D721Med (cell line): ENCODE measurements around the gene GNPDA1.
A peak's percentile ranks its signal among the peaks of the same experiment; 100 is the strongest.

Experiments used
- DNase-seq: peaks from one replicate; pipeline ENCODE4 v3.0.0; 2011; ENCODE audit warnings: low spot score; ENCODE audit not compliant: insufficient read length
- FAIRE-seq: peaks from 2 replicates; lab custom pipeline; 2011; peaks lifted over from hg19 to GRCh38; lab: Jason Lieb, UNC
- CTCF ChIP-seq: IDR thresholded peaks from 2 replicates; pipeline ENCODE4 v1.5.1; 2012; ENCODE audit warnings: mild to moderate bottlenecking, control low read depth; ENCODE audit not compliant: insufficient read depth; ENCODE audit errors: missing control alignments

GNPDA1 gene

GRCh38 chr5:141968914-141969608 is 43.8 kb downstream of the GNPDA1 start, which contains the start of gene RNF14:
Gene RNF14, plus strand, starts transcription at chr5:141969105. Its CDS starts 4,484 bp downstream, at chr5:141973589.
- FAIRE-seq (no peak), DNase-seq (peak; percentile 69)
- TF ChIP-seq CTCF: peak; percentile 66

- no peak for DNase-seq
- TF ChIP-seq CTCF: no peak
- no peak for FAIRE-seq
Measured at GRCh38 chr5:141966963-141967333, 45.9 kb downstream of the GNPDA1 start.

- DNase-seq: no peak
- FAIRE-seq: no peak
- no peak for TF ChIP-seq CTCF
Measured at GRCh38 chr5:141966275-141966962, 46.4 kb downstream of the GNPDA1 start.

GRCh38 chr5:141965071-141965470 is 47.8 kb downstream of the GNPDA1 start:
- TF ChIP-seq CTCF: no peak
- no peak for DNase-seq
- no peak for FAIRE-seq

GRCh38 chr5:141963701-141964100 is 49.1 kb downstream of the GNPDA1 start:
- DNase-seq (no peak), FAIRE-seq (no peak)
- TF ChIP-seq CTCF: no peak

GRCh38 chr5:141961466-141961865 is 51.4 kb downstream of the GNPDA1 start:
- DNase-seq (no peak), FAIRE-seq (no peak)
- no peak for TF ChIP-seq CTCF
